SK-N-MC (cell line): ENCODE measurements around the gene PROKR1.
"Not testable (repeated sequence)": the region's sequence is repeated elsewhere in the genome, so short reads cannot be mapped to it uniquely, and the experiment has no call there.

Experiments
- EZH2 ChIP-seq: fragments of 200-600 bp; sonication (generic); IDR thresholded peaks from one replicate; pipeline ENCODE4 v1.6.1; 2017; ENCODE audit warnings: antibody characterized with exemption
- POLR2AphosphoS5 ChIP-seq: IDR thresholded peaks from 2 replicates; pipeline ENCODE4 v1.6.1; 2012; ENCODE audit warnings: mild to moderate bottlenecking, low read depth, low read length, borderline replicate concordance

- not testable (repeated sequence) for TF ChIP-seq POLR2AphosphoS5, EZH2
Measured at GRCh38 chr2:68679166-68679916, 36.0 kb downstream of the PROKR1 start.
